Measurements from ENCODE around the gene MED9. TPM values are rescaled to one million over a fixed set of nuclear protein-coding genes. Genes with fewer than 3 reads are reported as not detected.

Gene MED9
- total and polyA plus RNA-seq, 2 of the 4 experiments (the other 2 are of a cell fraction): 6.1 to 10.1 TPM

- Histone ChIP-seq H3K36me3 (ENCODE audit: control insufficient read depth, insufficient read depth, low read length) (no peaks in the 10 kb centered on the region), H3K79me1 (ENCODE audit: low read depth in 1 of 2, low read length in 2 of 2) (no peaks in the 10 kb centered on the region), H4K5ac (ENCODE audit: low read depth, low read length) (no peak overlapping the region), H2BK120ac (ENCODE audit: low read depth, low read length) (no peak overlapping the region), H3K9ac (ENCODE audit: low read depth, low read length) (no peak overlapping the region), H4K20me1 (ENCODE audit: insufficient read depth, low read length) (no peaks in the 10 kb centered on the region; the same call in 1 of the 2 replicates), H3K18ac (ENCODE audit: low read depth, low read length) (no peak overlapping the region), H4K8ac (ENCODE audit: low read depth in 2 of 2, low read length in 2 of 2) (no peak overlapping the region), H3K4me3 (ENCODE audit: insufficient read depth, low read depth, low read length) (no peak overlapping the region), H2BK20ac (ENCODE audit: low read depth, low read length) (no peak overlapping the region), H3K9me3 (ENCODE audit: control insufficient read depth, insufficient read depth, low read length) (no peaks in the 10 kb centered on the region), H3K27ac (ENCODE audit: insufficient read depth, low read length) (no peak overlapping the region), H3K27me3 (ENCODE audit: control insufficient read depth, insufficient read depth, low read length) (no peaks in the 10 kb centered on the region; the same call in 1 of the 2 replicates), H3K14ac (replicated peaks; ENCODE audit: low read depth, low read length) (no peak overlapping the region), H2BK5ac (ENCODE audit: low read depth, low read length, poor library complexity, severe bottlenecking) (no peak overlapping the region), H3K4me2 (ENCODE audit: low read depth, low read length) (no peak overlapping the region), H2AFZ (replicated peaks; ENCODE audit: low read length, poor library complexity) (no peak overlapping the region), H3K4me1 (ENCODE audit: control insufficient read depth, insufficient read depth, low read length) (no peaks in the 10 kb centered on the region), H2AK9ac (replicated peaks; ENCODE audit: low read depth, low read length, poor library complexity) (no peak overlapping the region), H3K4ac (ENCODE audit: low read depth, low read length) (no peak overlapping the region), H2AK5ac (ENCODE audit: low read depth, low read length) (no peak overlapping the region), H3K23ac (ENCODE audit: low read depth, low read length) (no peak overlapping the region), H3K9me1 (ENCODE audit: insufficient read depth, low read length) (no peaks in the 10 kb centered on the region), H2BK15ac (ENCODE audit: low read depth, low read length) (no peak overlapping the region), H3K56ac (ENCODE audit: extremely low read depth, insufficient read depth, low read length) (no peak overlapping the region), H4K91ac (ENCODE audit: insufficient read depth, low read depth, low read length) (no peak overlapping the region)
- in situ Hi-C loops (cut with MboI; ENCODE audit: low sequenced_read_pairs) (no loop called here), intact Hi-C loops (cut with micrococcal nuclease) (no loop called here), dilution Hi-C loops (cut with HindIII; ENCODE audit: low sequenced_read_pairs, unreplicated experiment) (no loop called here)
- TF ChIP-seq BHLHE40 (IDR thresholded peaks at IDR 0.05; ENCODE audit: low read depth, low read length) (no peak), RFX5 (IDR thresholded peaks at IDR 0.05; ENCODE audit: low read depth, low read length) (no peak), RCOR1 (IDR thresholded peaks at IDR 0.05; ENCODE audit: insufficient replicate concordance, low read length) (no peak), CEBPB (IDR thresholded peaks at IDR 0.05; ENCODE audit: low read depth, low read length) (no peak), POLR2A (IDR thresholded peaks at IDR 0.05; ENCODE audit: low read depth, low read length) (no peak), NFE2L2 (IDR thresholded peaks at IDR 0.05; ENCODE audit: low read depth, low read length) (no peak), USF2 (IDR thresholded peaks at IDR 0.05; ENCODE audit: low read depth, low read length) (no peak), CHD1 (IDR thresholded peaks at IDR 0.05; ENCODE audit: low read depth, low read length) (no peak)
- TF ChIP-seq, protein P1, sequence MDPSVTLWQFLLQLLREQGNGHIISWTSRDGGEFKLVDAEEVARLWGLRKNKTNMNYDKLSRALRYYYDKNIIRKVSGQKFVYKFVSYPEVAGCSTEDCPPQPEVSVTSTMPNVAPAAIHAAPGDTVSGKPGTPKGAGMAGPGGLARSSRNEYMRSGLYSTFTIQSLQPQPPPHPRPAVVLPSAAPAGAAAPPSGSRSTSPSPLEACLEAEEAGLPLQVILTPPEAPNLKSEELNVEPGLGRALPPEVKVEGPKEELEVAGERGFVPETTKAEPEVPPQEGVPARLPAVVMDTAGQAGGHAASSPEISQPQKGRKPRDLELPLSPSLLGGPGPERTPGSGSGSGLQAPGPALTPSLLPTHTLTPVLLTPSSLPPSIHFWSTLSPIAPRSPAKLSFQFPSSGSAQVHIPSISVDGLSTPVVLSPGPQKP (IDR thresholded peaks at IDR 0.05; ENCODE audit: borderline replicate concordance, low read depth, low read length): no peak
- no peak for DNase-seq
- POLR2A ChIA-PET (ENCODE audit: unreplicated experiment): no interaction called here
- WGBS, 2 experiments (ENCODE audit: extremely low coverage in 2 of 2, insufficient read length in 1 of 2): 20% methylated on average over 1 of the region's 14 CpGs; no CpG with 5 or more reads in 1 of the 2 experiments
- CTCF ChIA-PET: no interaction called here
- BruUV-seq (replicated peaks): no TSS peak
- no peak for ATAC-seq (ENCODE audit: low read depth)
Observed at GRCh38 chr17:17523001-17523730, 46.4 kb downstream of the MED9 start.
